IMR-90 (cell line): Measurements from ENCODE around the gene PVALEF. TPM values are rescaled to one million over a fixed set of nuclear protein-coding genes. Genes with fewer than 3 reads are reported as not detected.

Experiments used
- ATAC-seq: fragments of 200-7000 bp; cut with Tn5 transposase; 2 replicates; pipeline ENCODE4 v1.9.1; 2020; ENCODE audit warnings: low read depth, mild to moderate bottlenecking, moderate library complexity
- BruUV-seq: library from RNA; stranded (reverse); fragments of 400-500 nt; replicated peaks from 2 replicates; lab custom pipeline; 2021; lab: Mats Ljungman, UMichigan
- CTCF ChIA-PET: fragments of 300-600 bp; formaldehyde crosslinking; extraction: SDS; loops from one replicate; lab custom pipeline; 2021; ENCODE audit warnings: antibody characterized with exemption; lab: Yijun Ruan, JAX
- POLR2A ChIA-PET: fragments of 300-600 bp; sonication (Branson Sonifier 250); formaldehyde crosslinking; loops from one replicate; lab custom pipeline; 2022; ENCODE audit warnings: antibody characterized with exemption; ENCODE audit not compliant: unreplicated experiment; lab: Charles Lee
- DNase-seq: peaks from one replicate; pipeline ENCODE4 v3.0.0; 2013
- H2AFZ ChIP-seq: replicated peaks from 2 replicates; pipeline ENCODE3; 2013; ENCODE audit warnings: low read length, mild to moderate bottlenecking; ENCODE audit not compliant: poor library complexity
- H2AK5ac ChIP-seq: 2 replicates; pipeline ENCODE4 v1.6.1; 2013; ENCODE audit warnings: low read depth, low read length, inconsistent platforms
- H2AK9ac ChIP-seq: replicated peaks from 2 replicates; pipeline ENCODE3; 2013; ENCODE audit warnings: mild to moderate bottlenecking, low read depth, low read length, moderate library complexity; ENCODE audit not compliant: poor library complexity
- H2BK120ac ChIP-seq: 2 replicates; pipeline ENCODE4 v1.6.1; 2013; ENCODE audit warnings: low read depth, low read length, inconsistent platforms
- H2BK15ac ChIP-seq: 3 replicates; pipeline ENCODE4 v1.6.1; 2013; ENCODE audit warnings: low read depth, low read length, inconsistent platforms
- H2BK20ac ChIP-seq: 2 replicates; pipeline ENCODE4 v1.6.1; 2013; ENCODE audit warnings: low read depth, mild to moderate bottlenecking, inconsistent platforms, low read length, moderate library complexity
- H2BK5ac ChIP-seq: 2 replicates; pipeline ENCODE4 v1.6.1; 2013; ENCODE audit warnings: mild to moderate bottlenecking, low read depth, low read length, inconsistent platforms; ENCODE audit not compliant: poor library complexity, severe bottlenecking
- H3K14ac ChIP-seq: replicated peaks from 2 replicates; pipeline ENCODE4 v1.6.1; 2013; ENCODE audit warnings: low read depth, low read length, inconsistent platforms
- H3K18ac ChIP-seq: 2 replicates; pipeline ENCODE4 v1.6.1; 2013; ENCODE audit warnings: low read depth, low read length, control low read depth
- H3K23ac ChIP-seq: 2 replicates; pipeline ENCODE4 v1.6.1; 2013; ENCODE audit warnings: low read depth, low read length, inconsistent platforms
- H3K27ac ChIP-seq: 2 replicates; pipeline ENCODE4 v1.5.1; 2013; ENCODE audit warnings: mild to moderate bottlenecking, control low read depth, low read length; ENCODE audit not compliant: insufficient read depth
- H3K27me3 ChIP-seq: 2 replicates; pipeline ENCODE4 v1.6.1; 2013; ENCODE audit warnings: low read length; ENCODE audit not compliant: control insufficient read depth, insufficient read depth
- H3K36me3 ChIP-seq: 2 replicates; pipeline ENCODE4 v1.6.1; 2013; ENCODE audit warnings: low read length, mixed read lengths; ENCODE audit not compliant: control insufficient read depth, insufficient read depth
- H3K4ac ChIP-seq: 2 replicates; pipeline ENCODE4 v1.6.1; 2013; ENCODE audit warnings: low read depth, low read length, inconsistent platforms
- H3K4me1 ChIP-seq: 2 replicates; pipeline ENCODE4 v1.6.1; 2013; ENCODE audit warnings: low read length, mixed read lengths; ENCODE audit not compliant: control insufficient read depth, insufficient read depth
- H3K4me2 ChIP-seq: 2 replicates; pipeline ENCODE4 v1.6.1; 2013; ENCODE audit warnings: low read depth, mild to moderate bottlenecking, control low read depth, low read length, moderate library complexity
- H3K4me3 ChIP-seq: 2 replicates; pipeline ENCODE4 v1.5.1; 2013; ENCODE audit warnings: low read depth, mild to moderate bottlenecking, control low read depth, low read length, moderate library complexity; ENCODE audit not compliant: insufficient read depth
- H3K56ac ChIP-seq: 2 replicates; pipeline ENCODE4 v1.6.1; 2013; ENCODE audit warnings: low read length, inconsistent platforms; ENCODE audit not compliant: insufficient read depth; ENCODE audit errors: extremely low read depth
- H3K79me1 ChIP-seq, 2 experiments: 2 replicates each; pipeline ENCODE4 v1.6.1; 2013; ENCODE audit warnings: low read length in 2 of 2, inconsistent platforms in 1 of 2, low read depth in 1 of 2
- H3K9ac ChIP-seq: 2 replicates; pipeline ENCODE4 v1.6.1; 2013; ENCODE audit warnings: low read depth, low read length, control low read depth
- H3K9me1 ChIP-seq: 2 replicates; pipeline ENCODE4 v1.6.1; 2013; ENCODE audit warnings: low read length, inconsistent platforms; ENCODE audit not compliant: insufficient read depth
- H3K9me3 ChIP-seq: 2 replicates; pipeline ENCODE4 v1.6.1; 2013; ENCODE audit warnings: low read length; ENCODE audit not compliant: control insufficient read depth, insufficient read depth
- H4K20me1 ChIP-seq: 2 replicates; pipeline ENCODE4 v1.6.1; 2013; ENCODE audit warnings: low read length, inconsistent platforms; ENCODE audit not compliant: insufficient read depth
- H4K5ac ChIP-seq: 2 replicates; pipeline ENCODE4 v1.6.1; 2013; ENCODE audit warnings: mild to moderate bottlenecking, low read depth, low read length, control low read depth
- H4K8ac ChIP-seq, 2 experiments: 2 replicates each; pipeline ENCODE4 v1.6.1; 2013; ENCODE audit warnings: low read depth in 2 of 2, low read length in 2 of 2, control low read depth in 1 of 2, inconsistent platforms in 1 of 2
- H4K91ac ChIP-seq: 2 replicates; pipeline ENCODE4 v1.6.1; 2013; ENCODE audit warnings: low read depth, low read length, inconsistent platforms; ENCODE audit not compliant: insufficient read depth
- BHLHE40 ChIP-seq: fragments of 150-350 bp; IDR thresholded peaks from 2 replicates; pipeline ENCODE4 v1.6.1; 2016; ENCODE audit warnings: mild to moderate bottlenecking, low read depth, low read length
- CEBPB ChIP-seq: IDR thresholded peaks from 2 replicates; pipeline ENCODE4 v1.6.1; 2012; ENCODE audit warnings: low read depth, low read length, improper control_type of control experiment
- CHD1 ChIP-seq: IDR thresholded peaks from 2 replicates; pipeline ENCODE4 v1.6.1; 2012; ENCODE audit warnings: low read depth, low read length, improper control_type of control experiment
- FOS ChIP-seq: fragments of 150-350 bp; IDR thresholded peaks from 2 replicates; pipeline ENCODE4 v1.6.1; 2016; ENCODE audit warnings: low read depth, low read length
- MAFK ChIP-seq: IDR thresholded peaks from 2 replicates; pipeline ENCODE4 v1.6.1; 2012; ENCODE audit warnings: low read depth, low read length, improper control_type of control experiment
- MXI1 ChIP-seq: IDR thresholded peaks from 2 replicates; pipeline ENCODE4 v1.6.1; 2012; ENCODE audit warnings: low read depth, mild to moderate bottlenecking, low read length, moderate library complexity, borderline replicate concordance
- RCOR1 ChIP-seq: IDR thresholded peaks from 2 replicates; pipeline ENCODE4 v1.6.1; 2012; ENCODE audit warnings: mild to moderate bottlenecking, low read length, improper control_type of control experiment; ENCODE audit not compliant: insufficient replicate concordance
- RFX5 ChIP-seq: IDR thresholded peaks from 2 replicates; pipeline ENCODE4 v1.8.0; 2012; ENCODE audit warnings: low read depth, mild to moderate bottlenecking, low read length, moderate library complexity
- SMC3 ChIP-seq: fragments of 150-350 bp; IDR thresholded peaks from 2 replicates; pipeline ENCODE4 v1.6.1; 2016; ENCODE audit warnings: low read depth, mild to moderate bottlenecking, antibody characterized with exemption, low read length, moderate library complexity
- USF2 ChIP-seq: fragments of 150-350 bp; IDR thresholded peaks from 2 replicates; pipeline ENCODE4 v1.6.1; 2017; ENCODE audit warnings: mild to moderate bottlenecking, antibody characterized with exemption, low read length, low read depth
- WGBS, 2 experiments: methylation state at CpG; one replicate each; pipeline versions ENCODE4 v1.1.5 to v1.1.7; 2013; ENCODE audit warnings: missing lambda C conversion rate in 2 of 2; ENCODE audit not compliant: insufficient read length in 1 of 2; ENCODE audit errors: extremely low coverage in 2 of 2; 5-methylcytosine and 5-hydroxymethylcytosine counted together
- dilution Hi-C: fragments of 300-500 bp; cut with HindIII; formaldehyde crosslinking; loops from one replicate; pipeline ENCODE4 v1.14.3; 2018; ENCODE audit warnings: low sequenced_read_pairs; ENCODE audit not compliant: unreplicated experiment
- in situ Hi-C: fragments of 300-500 bp; cut with MboI; formaldehyde crosslinking; loops from 3 replicates; pipeline ENCODE4 v1.14.3; 2019; ENCODE audit warnings: low sequenced_read_pairs, inconsistent platforms, mixed read lengths
- intact Hi-C: fragments of 100-400 bp; cut with micrococcal nuclease; formaldehyde crosslinking; loops from 2 replicates; pipeline ENCODE4 v1.10.0; 2022
- polyA plus RNA-seq, 3 experiments: library from polyadenylated mRNA; depleted of rRNA; stranded (reverse); fragments of >200 nt; gene quantifications; 2 replicates each; pipeline ENCODE4 v1.2.3, GENCODE V29; 2012; ENCODE audit warnings: low replicate concordance in 1 of 3
- total RNA-seq: library from RNA; depleted of rRNA; stranded (reverse); fragments of >200 nt; gene quantifications from 2 replicates; pipeline ENCODE4 v1.2.3, GENCODE V29; 2012

The PVALEF gene
- total and polyA plus RNA-seq, 2 of the 4 experiments (the other 2 are of a cell fraction): not detected

GRCh38 chr17:81150377-81151077, 14.8 kb upstream of the PVALEF start:
- intact Hi-C loops (no loop called here), dilution Hi-C loops (no loop called here), in situ Hi-C loops (no loop called here)
- Histone ChIP-seq H3K27ac (no peak overlapping the region), H3K9ac (no peak overlapping the region), H3K9me3 (no peaks in the 10 kb centered on the region), H3K4me3 (no peak overlapping the region), H2BK120ac (no peak overlapping the region), H3K9me1 (no peaks in the 10 kb centered on the region), H3K27me3 (peaks cover 31% of the 10 kb centered on the region), H3K36me3 (no peaks in the 10 kb centered on the region), H3K14ac (no peak overlapping the region), H4K20me1 (no peaks in the 10 kb centered on the region), H2AK9ac (peak overlapping the region; percentile 42), H3K4ac (no peak overlapping the region), H3K4me1 (no peaks in the 10 kb centered on the region), H2BK15ac (no peak overlapping the region), H2BK5ac (no peak overlapping the region), H3K56ac (no peak overlapping the region), H3K18ac (no peak overlapping the region), H4K8ac (no peak overlapping the region), H2AFZ (no peak overlapping the region), H4K91ac (no peak overlapping the region), H2AK5ac (no peak overlapping the region), H4K5ac (no peak overlapping the region), H3K4me2 (no peak overlapping the region), H2BK20ac (no peak overlapping the region), H3K79me1 (no peaks in the 10 kb centered on the region), H3K23ac (no peak overlapping the region)
- 53% methylated on average over 4 of the region's 14 CpGs; no CpG with 5 or more reads in 1 of the 2 experiments for WGBS, 2 experiments
- ATAC-seq (no peak), DNase-seq (no peak)
- no peak for TF ChIP-seq BHLHE40
- TF ChIP-seq FOS: no peak
- TF ChIP-seq CHD1: no peak
- no peak for TF ChIP-seq MAFK
- TF ChIP-seq RCOR1: no peak
- TF ChIP-seq CEBPB: no peak
- TF ChIP-seq MXI1: no peak
- no peak for TF ChIP-seq USF2
- TF ChIP-seq RFX5: no peak
- no peak for TF ChIP-seq SMC3
- CTCF ChIA-PET: no interaction called here
- POLR2A ChIA-PET: no interaction called here
- no TSS peak for BruUV-seq
